GM20000 (cell line): ENCODE measurements around the gene TFCP2L1.

Source experiments
- DNase-seq: peaks from one replicate; pipeline ENCODE4 v3.0.0; 2012; ENCODE audit warnings: low spot score
- TF ChIP-seq, protein P1 (sequence below): IDR thresholded peaks from 2 replicates; pipeline ENCODE4 v1.5.1; 2012; ENCODE audit warnings: mild to moderate bottlenecking, control low read depth; ENCODE audit errors: extremely low read depth, missing control alignments

The TFCP2L1 gene

DNA sequence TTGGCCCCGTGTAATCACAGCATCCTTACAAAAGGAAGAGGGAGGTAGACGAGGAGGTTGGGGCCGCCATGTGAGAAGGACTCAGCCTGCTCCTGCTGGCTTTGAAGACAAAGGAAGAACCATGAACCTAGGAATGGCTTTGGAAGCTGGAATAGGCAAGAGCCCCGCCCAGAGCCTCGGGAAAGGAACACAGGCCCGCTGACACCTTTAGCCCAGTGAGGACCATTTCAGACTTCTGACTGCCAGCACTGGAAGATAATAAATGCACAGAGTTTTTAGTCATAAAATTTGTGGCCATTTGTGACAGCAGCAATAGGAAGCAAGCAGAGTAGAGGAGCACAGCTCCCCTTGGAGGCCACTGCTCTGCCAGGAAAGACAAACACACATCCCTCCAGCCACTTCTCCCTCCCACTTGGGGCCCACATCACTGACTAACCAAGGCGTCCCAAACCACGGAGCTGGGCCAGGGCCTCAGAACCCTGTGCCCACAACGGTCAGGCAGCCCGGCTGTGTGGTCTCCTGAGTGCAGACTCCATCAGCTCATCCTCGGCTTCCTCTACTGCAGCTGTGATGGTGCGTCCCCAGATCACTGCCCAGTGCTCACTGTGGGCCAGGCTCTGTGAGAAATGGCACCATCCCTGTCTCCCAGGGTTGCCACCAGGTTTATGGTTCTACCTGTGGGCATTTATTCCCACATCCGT lies 39.7 kb downstream of the TFCP2L1 start:
- no peak for DNase-seq
- TF ChIP-seq, protein P1, sequence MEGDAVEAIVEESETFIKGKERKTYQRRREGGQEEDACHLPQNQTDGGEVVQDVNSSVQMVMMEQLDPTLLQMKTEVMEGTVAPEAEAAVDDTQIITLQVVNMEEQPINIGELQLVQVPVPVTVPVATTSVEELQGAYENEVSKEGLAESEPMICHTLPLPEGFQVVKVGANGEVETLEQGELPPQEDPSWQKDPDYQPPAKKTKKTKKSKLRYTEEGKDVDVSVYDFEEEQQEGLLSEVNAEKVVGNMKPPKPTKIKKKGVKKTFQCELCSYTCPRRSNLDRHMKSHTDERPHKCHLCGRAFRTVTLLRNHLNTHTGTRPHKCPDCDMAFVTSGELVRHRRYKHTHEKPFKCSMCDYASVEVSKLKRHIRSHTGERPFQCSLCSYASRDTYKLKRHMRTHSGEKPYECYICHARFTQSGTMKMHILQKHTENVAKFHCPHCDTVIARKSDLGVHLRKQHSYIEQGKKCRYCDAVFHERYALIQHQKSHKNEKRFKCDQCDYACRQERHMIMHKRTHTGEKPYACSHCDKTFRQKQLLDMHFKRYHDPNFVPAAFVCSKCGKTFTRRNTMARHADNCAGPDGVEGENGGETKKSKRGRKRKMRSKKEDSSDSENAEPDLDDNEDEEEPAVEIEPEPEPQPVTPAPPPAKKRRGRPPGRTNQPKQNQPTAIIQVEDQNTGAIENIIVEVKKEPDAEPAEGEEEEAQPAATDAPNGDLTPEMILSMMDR, result no peak

DNA sequence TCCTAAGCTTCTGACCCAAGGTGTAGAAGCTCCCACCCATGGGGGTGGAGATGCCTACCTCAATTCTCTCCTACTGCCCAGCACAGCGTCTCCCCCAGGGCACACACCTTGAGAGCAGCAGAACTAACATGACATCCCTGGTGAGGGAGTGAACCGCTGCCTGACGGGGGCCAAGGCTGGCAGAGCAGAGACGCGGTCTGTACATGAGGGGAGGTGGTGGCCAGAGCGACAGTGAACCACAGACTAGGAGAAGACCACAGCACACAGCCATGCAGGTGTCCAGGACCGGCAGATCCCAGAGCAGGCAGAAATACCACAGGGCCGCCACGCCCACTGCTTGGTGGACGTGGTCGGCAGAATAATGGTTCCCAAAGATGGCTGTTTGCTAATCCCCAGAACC lies 40.4 kb downstream of the TFCP2L1 start:
- TF ChIP-seq, protein P1, result no peak
- DNase-seq, result no peak

DNA sequence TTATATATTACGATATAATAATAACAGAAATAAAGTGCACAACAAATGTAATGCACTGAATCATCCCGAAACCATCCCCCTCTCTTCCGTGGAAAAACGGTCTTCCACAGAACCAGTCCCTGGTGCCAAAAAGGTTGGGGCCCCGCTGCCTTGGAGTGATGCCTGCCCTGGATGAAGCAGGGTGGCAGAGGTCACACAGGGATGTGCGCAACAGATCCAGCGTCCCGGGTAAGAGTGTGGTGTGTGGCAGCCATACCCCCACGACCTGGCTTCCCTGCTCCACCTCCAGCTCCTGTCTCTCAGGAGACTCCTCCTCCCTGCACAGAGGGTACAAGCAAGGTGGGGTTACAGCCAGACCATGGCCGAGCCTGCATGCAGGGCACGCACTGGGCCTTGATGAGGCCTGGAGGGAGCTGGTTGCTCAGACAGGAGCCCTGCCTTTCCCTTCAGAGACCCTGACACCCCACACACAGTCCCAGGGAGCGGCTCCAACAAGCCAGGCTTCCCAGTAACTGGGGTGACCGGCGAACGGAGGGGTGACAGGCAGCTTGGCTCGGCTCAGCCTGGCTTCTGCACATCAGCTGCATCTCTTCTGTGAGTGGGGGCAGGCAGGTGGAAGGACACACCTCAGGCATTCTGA lies 41.1 kb downstream of the TFCP2L1 start:
- TF ChIP-seq, protein P1, result no peak
- DNase-seq, result no peak

DNA sequence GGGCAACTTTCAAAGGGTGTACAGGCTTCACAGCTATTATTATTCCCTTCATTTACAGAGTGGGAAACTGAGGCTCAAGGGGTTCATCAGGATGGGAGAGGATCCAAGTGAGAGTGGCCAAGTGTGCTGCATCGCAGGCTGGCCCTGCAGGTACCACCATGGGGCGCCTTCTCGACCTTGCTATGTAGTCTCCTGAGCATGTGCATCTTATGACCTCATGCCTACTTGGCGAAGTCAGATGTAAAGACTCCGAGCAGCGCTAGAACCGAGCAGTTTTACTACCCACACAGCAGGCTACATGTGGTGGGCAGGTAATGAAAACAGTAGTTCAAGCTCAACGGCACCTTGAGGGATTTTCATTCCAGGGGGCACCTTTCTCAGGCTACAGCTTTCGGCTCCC lies 42.0 kb downstream of the TFCP2L1 start:
- no peak for DNase-seq

DNA sequence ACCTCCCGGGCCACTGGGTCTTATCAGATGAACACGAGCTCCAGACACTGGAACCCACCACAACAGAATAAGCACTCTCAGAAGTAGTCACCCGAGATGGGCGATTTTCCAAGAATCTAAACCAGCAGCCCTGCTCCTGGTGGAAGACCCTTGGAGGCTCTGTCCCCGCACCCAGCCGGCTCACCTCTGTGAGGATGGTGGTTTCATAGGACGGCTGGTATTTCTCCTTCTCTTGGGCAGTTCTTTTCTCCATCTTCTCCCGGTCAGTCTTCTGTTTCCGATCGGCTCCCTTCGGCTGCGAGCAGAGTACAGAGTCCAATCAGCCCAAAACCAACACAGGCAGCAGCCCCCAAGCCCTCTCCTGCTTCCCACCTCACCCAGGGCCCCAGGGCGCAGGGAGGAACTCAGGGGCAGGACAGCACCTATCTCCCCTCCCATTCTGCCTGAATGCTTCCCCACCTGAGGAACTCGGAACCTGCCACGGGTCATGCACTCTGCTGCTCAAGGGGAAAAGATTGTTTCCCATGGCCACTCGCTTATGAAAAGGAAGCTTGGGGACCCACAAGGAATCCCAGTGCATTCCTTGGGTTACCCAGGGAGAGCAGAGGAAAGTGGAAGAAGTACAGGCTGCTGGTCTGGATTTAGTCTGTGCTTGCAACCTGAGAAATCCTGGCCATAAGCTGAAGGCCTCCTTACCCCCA lies 42.7 kb downstream of the TFCP2L1 start:
- TF ChIP-seq, protein P1, result no peak
- no peak for DNase-seq

More for the DNA sequence above, 42.0 kb downstream of the TFCP2L1 start:
- TF ChIP-seq, protein P1, result no peak

- TF ChIP-seq, protein P1, result no peak
- no peak for DNase-seq
Measured at GRCh38 chr2:121241466-121241865, 43.5 kb downstream of the TFCP2L1 start.

DNA sequence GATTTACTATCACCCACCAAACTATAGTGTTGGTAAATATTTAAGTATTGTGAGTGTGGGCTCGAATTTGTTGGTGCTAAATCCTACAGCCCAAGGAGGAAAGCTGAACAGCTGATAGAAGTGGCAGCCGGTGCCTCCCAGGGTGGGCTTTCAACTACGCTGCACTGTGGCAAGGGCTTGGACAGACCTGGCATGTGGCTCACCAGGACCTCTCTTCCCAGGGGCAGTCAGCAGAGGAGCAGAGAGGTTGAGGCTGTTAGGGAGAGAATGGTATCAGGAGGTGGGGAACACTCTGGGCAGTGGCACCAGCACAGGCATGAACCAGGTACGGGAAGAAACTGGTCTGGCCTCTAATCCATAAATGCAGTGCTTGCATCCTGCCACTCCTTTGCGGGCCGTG lies 44.6 kb downstream of the TFCP2L1 start:
- no peak for DNase-seq
- TF ChIP-seq, protein P1, result no peak
